DOHH2 (cell line): ENCODE results near the gene PNMA8A.

Source experiments
- H3F3A ChIP-seq: fragments of 200-600 bp; sonication (generic), shearing (Covaris generic); 2 replicates; pipeline ENCODE4 v1.6.0; 2016; ENCODE audit warnings: antibody characterized with exemption, mild to moderate bottlenecking; ENCODE audit not compliant: control insufficient read depth, insufficient read depth
- H3K27ac ChIP-seq: fragments of 200-600 bp; sonication (generic); 2 replicates; pipeline ENCODE4 v1.5.1; 2014; ENCODE audit warnings: low read depth, mild to moderate bottlenecking, low read length, moderate library complexity
- H3K27me3 ChIP-seq: fragments of 200-600 bp; sonication (generic); 2 replicates; pipeline ENCODE4 v1.6.1; 2014; ENCODE audit warnings: mild to moderate bottlenecking, low read length, mixed read lengths; ENCODE audit not compliant: control insufficient read depth
- H3K36me3 ChIP-seq: fragments of 200-600 bp; sonication (generic); 2 replicates; pipeline ENCODE4 v1.6.1; 2014; ENCODE audit warnings: mild to moderate bottlenecking, low read length, moderate library complexity, mixed read lengths; ENCODE audit not compliant: control insufficient read depth
- H3K4me1 ChIP-seq: fragments of 200-600 bp; sonication (generic); 2 replicates; pipeline ENCODE4 v1.6.1; 2014; ENCODE audit warnings: mild to moderate bottlenecking, low read length, mixed read lengths; ENCODE audit not compliant: control insufficient read depth
- H3K4me2 ChIP-seq: fragments of 200-600 bp; sonication (generic); 2 replicates; pipeline ENCODE4 v1.6.0; 2014; ENCODE audit warnings: mild to moderate bottlenecking, low read length, moderate library complexity
- H3K4me3 ChIP-seq: fragments of 200-600 bp; sonication (generic); 2 replicates; pipeline ENCODE4 v1.5.1; 2014; ENCODE audit warnings: mild to moderate bottlenecking, low read length, mixed read lengths
- H3K79me2 ChIP-seq: fragments of 200-600 bp; sonication (generic); 2 replicates; pipeline ENCODE4 v1.6.1; 2014; ENCODE audit warnings: mild to moderate bottlenecking, low read length, mixed read lengths; ENCODE audit not compliant: control insufficient read depth
- H3K9me2 ChIP-seq: fragments of 200-600 bp; sonication (generic); replicated peaks from 2 replicates; pipeline ENCODE4 v1.6.1; 2014; ENCODE audit warnings: mild to moderate bottlenecking, low read length, mixed read lengths; ENCODE audit not compliant: control insufficient read depth
- H3K9me3 ChIP-seq: fragments of 200-600 bp; sonication (generic); 2 replicates; pipeline ENCODE4 v1.6.1; 2014; ENCODE audit warnings: antibody characterized with exemption, low read length, mixed read lengths; ENCODE audit not compliant: control insufficient read depth, insufficient read depth
- H4K20me1 ChIP-seq: fragments of 200-600 bp; sonication (generic); 2 replicates; pipeline ENCODE4 v1.6.0; 2014; ENCODE audit warnings: low read depth, mild to moderate bottlenecking, antibody characterized with exemption, low read length, moderate library complexity; ENCODE audit not compliant: control insufficient read depth, insufficient read depth
- EZH2phosphoT487 ChIP-seq: fragments of 200-600 bp; sonication (generic); IDR thresholded peaks from 2 replicates; pipeline ENCODE4 v1.6.1; 2017; ENCODE audit warnings: borderline replicate concordance, mild to moderate bottlenecking, antibody characterized with exemption, low read length, moderate library complexity, mixed read lengths
- TF ChIP-seq, protein P1 (sequence below): fragments of 200-600 bp; sonication (generic); IDR thresholded peaks from one replicate; pipeline ENCODE4 v1.5.1; 2014; ENCODE audit warnings: antibody characterized with exemption, mild to moderate bottlenecking, low read depth, low read length; ENCODE audit not compliant: poor library complexity, severe bottlenecking

The PNMA8A gene

DNA sequence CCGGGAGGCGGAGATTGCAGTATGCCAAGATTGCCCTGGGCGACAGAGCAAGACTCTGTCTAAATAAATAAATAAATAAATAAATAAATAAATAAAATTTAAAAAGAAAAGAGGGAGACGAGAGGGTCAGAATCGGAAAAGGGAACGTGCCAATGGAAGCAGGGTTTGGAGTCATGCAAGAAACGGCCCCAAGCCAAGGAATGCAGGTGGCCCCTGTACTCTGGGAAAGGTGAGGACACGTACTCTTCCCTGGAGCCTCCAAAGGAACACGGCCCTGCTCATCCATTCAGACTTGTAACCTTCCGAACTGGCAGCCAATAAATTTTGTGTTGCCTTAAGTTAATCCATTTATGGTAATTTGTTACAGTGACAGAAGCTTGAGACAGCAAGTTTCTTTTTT lies 22.8 kb downstream of the PNMA8A start:
- no peaks in the 10 kb centered on the region for H4K20me1 ChIP-seq

DNA sequence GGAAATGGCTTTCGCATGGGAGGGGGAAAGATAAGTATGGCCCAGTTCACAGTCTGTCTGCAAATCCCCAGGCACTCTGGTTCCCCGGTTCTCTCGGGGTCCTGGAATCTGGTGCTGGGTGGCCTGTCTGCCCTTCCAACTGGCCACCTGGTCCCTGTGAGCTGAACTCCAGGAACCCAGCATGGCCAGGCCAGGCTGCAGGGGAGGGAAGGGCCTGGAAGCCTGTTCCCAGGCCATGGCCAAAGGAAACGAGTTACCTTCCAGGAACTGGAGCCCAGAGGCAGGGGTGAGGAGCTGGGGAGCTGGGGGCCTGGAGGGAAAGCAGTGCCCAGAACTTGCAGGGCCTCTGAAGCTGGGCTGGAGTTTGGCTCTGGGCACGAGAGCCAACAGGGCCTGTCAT lies 23.5 kb downstream of the PNMA8A start:
- Histone ChIP-seq H3K4me2 (no peak overlapping the region), H3F3A (no peaks in the 10 kb centered on the region), H3K36me3 (no peaks in the 10 kb centered on the region), H3K9me2 (no peaks in the 10 kb centered on the region), H3K9me3 (no peaks in the 10 kb centered on the region), H4K20me1 (no peaks in the 10 kb centered on the region), H3K27me3 (peaks cover 5% of the 10 kb centered on the region; the same call in 1 of the 2 replicates), H3K27ac (no peak overlapping the region), H3K4me1 (peaks cover 3% of the 10 kb centered on the region; the same call in 1 of the 2 replicates), H3K4me3 (no peak overlapping the region), H3K79me2 (no peaks in the 10 kb centered on the region)
- TF ChIP-seq, protein P1, sequence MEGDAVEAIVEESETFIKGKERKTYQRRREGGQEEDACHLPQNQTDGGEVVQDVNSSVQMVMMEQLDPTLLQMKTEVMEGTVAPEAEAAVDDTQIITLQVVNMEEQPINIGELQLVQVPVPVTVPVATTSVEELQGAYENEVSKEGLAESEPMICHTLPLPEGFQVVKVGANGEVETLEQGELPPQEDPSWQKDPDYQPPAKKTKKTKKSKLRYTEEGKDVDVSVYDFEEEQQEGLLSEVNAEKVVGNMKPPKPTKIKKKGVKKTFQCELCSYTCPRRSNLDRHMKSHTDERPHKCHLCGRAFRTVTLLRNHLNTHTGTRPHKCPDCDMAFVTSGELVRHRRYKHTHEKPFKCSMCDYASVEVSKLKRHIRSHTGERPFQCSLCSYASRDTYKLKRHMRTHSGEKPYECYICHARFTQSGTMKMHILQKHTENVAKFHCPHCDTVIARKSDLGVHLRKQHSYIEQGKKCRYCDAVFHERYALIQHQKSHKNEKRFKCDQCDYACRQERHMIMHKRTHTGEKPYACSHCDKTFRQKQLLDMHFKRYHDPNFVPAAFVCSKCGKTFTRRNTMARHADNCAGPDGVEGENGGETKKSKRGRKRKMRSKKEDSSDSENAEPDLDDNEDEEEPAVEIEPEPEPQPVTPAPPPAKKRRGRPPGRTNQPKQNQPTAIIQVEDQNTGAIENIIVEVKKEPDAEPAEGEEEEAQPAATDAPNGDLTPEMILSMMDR: no peak
- no peak for TF ChIP-seq EZH2phosphoT487

More for the DNA sequence above, 22.8 kb downstream of the PNMA8A start:
- Histone ChIP-seq H3K4me1 (peaks cover 3% of the 10 kb centered on the region; the same call in 1 of the 2 replicates), H3K27ac (no peak overlapping the region), H3K27me3 (peaks cover 5% of the 10 kb centered on the region; the same call in 1 of the 2 replicates), H3K9me3 (no peaks in the 10 kb centered on the region), H3K79me2 (no peaks in the 10 kb centered on the region), H3K36me3 (no peaks in the 10 kb centered on the region), H3K4me3 (no peak overlapping the region), H3F3A (no peaks in the 10 kb centered on the region), H3K9me2 (no peaks in the 10 kb centered on the region), H3K4me2 (no peak overlapping the region)
- TF ChIP-seq EZH2phosphoT487: no peak
- TF ChIP-seq, protein P1: no peak

DNA sequence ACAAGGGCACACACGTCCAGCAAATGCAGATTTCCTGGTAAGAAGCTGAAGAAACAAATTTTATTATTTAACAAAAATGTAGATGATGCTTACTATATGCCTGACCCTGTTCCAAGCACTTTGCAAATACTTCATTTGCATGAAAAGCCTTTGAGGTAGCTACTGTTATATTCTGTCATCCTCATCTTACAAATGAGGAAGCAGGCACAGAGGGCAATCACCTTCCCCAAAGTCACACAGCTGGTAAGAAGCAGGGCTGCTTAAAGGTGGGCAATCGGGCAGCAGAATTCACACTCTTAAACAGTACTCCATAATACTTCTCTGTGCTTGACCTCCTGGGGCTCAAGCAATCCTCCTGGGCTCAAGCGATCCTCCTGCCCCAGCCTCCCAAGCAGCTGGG lies 24.4 kb downstream of the PNMA8A start:
- H3K4me3 ChIP-seq: no peak overlapping the region
- H4K20me1 ChIP-seq: no peaks in the 10 kb centered on the region
- no peak for TF ChIP-seq EZH2phosphoT487
- TF ChIP-seq, protein P1: no peak
- no peaks in the 10 kb centered on the region for H3K79me2 ChIP-seq
- no peaks in the 10 kb centered on the region for H3K9me3 ChIP-seq
- H3K27ac ChIP-seq: no peak overlapping the region
- no peaks in the 10 kb centered on the region for H3K36me3 ChIP-seq
- no peaks in the 10 kb centered on the region for H3F3A ChIP-seq
- peaks cover 3% of the 10 kb centered on the region; the same call in 1 of the 2 replicates for H3K4me1 ChIP-seq
- H3K4me2 ChIP-seq: no peak overlapping the region
- H3K9me2 ChIP-seq: no peaks in the 10 kb centered on the region
- peaks cover 1% of the 10 kb centered on the region; the same call in 1 of the 2 replicates for H3K27me3 ChIP-seq
